Hepatocyte (in vitro differentiated cells): ENCODE measurements around the gene ZBTB7C.

ENCODE experiments used
- EZH2 ChIP-seq: fragments of 200-600 bp; sonication (generic); IDR thresholded peaks from 2 replicates; pipeline ENCODE4 v1.6.1; 2016; ENCODE audit warnings: antibody characterized with exemption, mild to moderate bottlenecking, borderline replicate concordance
- EZH2phosphoT487 ChIP-seq: fragments of 200-600 bp; sonication (generic); IDR thresholded peaks from one replicate; pipeline ENCODE4 v1.6.1; 2018; ENCODE audit warnings: antibody characterized with exemption, mild to moderate bottlenecking, low read depth, moderate library complexity; ENCODE audit not compliant: unreplicated experiment, severe bottlenecking
- TF ChIP-seq, protein P1 (sequence below): fragments of 200-600 bp; sonication (generic); IDR thresholded peaks from 2 replicates; pipeline ENCODE4 v1.5.1; 2016; ENCODE audit warnings: antibody characterized with exemption, mild to moderate bottlenecking; ENCODE audit not compliant: poor library complexity

DNA sequence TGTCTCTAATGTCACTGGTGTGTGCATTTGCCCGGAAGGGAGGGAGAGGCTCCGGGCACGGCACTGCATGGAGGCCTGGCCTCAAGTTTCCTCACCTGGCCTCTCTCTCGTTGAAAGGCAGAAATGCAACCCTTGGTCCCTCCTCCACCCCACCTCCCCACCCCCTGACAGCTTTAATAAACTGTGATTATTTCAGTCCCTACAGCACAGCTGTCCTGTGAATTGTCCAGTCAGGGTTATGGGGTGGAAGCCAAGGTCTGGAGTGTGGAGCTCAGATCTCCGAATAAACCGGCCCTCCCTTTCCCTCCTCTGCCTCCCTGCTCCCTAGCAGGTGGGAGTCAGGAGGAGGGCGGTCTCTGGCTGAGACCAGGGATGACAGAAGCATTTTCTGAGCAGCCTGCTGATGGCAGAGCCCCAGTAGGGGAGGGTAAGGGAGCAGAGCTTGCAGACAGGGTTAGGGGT lies 279.5 kb downstream of the ZBTB7C start:
- TF ChIP-seq, protein P1, sequence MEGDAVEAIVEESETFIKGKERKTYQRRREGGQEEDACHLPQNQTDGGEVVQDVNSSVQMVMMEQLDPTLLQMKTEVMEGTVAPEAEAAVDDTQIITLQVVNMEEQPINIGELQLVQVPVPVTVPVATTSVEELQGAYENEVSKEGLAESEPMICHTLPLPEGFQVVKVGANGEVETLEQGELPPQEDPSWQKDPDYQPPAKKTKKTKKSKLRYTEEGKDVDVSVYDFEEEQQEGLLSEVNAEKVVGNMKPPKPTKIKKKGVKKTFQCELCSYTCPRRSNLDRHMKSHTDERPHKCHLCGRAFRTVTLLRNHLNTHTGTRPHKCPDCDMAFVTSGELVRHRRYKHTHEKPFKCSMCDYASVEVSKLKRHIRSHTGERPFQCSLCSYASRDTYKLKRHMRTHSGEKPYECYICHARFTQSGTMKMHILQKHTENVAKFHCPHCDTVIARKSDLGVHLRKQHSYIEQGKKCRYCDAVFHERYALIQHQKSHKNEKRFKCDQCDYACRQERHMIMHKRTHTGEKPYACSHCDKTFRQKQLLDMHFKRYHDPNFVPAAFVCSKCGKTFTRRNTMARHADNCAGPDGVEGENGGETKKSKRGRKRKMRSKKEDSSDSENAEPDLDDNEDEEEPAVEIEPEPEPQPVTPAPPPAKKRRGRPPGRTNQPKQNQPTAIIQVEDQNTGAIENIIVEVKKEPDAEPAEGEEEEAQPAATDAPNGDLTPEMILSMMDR, result no peak
- TF ChIP-seq EZH2phosphoT487, result no peak
- no peak for TF ChIP-seq EZH2
